SK-N-MC (cell line): ENCODE data around the gene HOXC11.

Experiments
- DNase-seq: peaks from one replicate; pipeline ENCODE4 v3.0.0-alpha.2; 2011; ENCODE audit warnings: low read depth, low spot score
- H3K27ac ChIP-seq: fragments of 200-600 bp; sonication (generic); 2 replicates; pipeline ENCODE4 v1.5.1; 2016; ENCODE audit warnings: mixed run types
- H3K36me3 ChIP-seq: fragments of 200-600 bp; sonication (generic); 2 replicates; pipeline ENCODE4 v1.6.1; 2017; ENCODE audit warnings: antibody characterized with exemption, low read length, mixed read lengths; ENCODE audit not compliant: insufficient read depth
- H3K4me3 ChIP-seq: fragments of 200-600 bp; sonication (generic); 2 replicates; pipeline ENCODE4 v1.5.1; 2016
- H3K9ac ChIP-seq: fragments of 200-600 bp; sonication (generic); 2 replicates; pipeline ENCODE4 v1.8.0; 2017; ENCODE audit warnings: mixed run types, mixed read lengths; ENCODE audit not compliant: insufficient read length
- H3K9me3 ChIP-seq: fragments of 200-600 bp; sonication (generic); 2 replicates; pipeline ENCODE4 v1.6.1; 2017; ENCODE audit warnings: low read depth, mild to moderate bottlenecking, antibody characterized with exemption, low read length, moderate library complexity, mixed read lengths
- EZH2 ChIP-seq: fragments of 200-600 bp; sonication (generic); IDR thresholded peaks from one replicate; pipeline ENCODE4 v1.6.1; 2017; ENCODE audit warnings: antibody characterized with exemption
- FOXP2 ChIP-seq: optimal IDR thresholded peaks from 2 replicates; pipeline ENCODE3; 2011; ENCODE audit warnings: mild to moderate bottlenecking, moderate library complexity; ENCODE audit not compliant: insufficient read depth; ENCODE audit errors: extremely low read length, control extremely low read depth
- POLR2AphosphoS5 ChIP-seq: IDR thresholded peaks from 2 replicates; pipeline ENCODE4 v1.6.1; 2012; ENCODE audit warnings: mild to moderate bottlenecking, low read depth, low read length, borderline replicate concordance

HOXC11 gene

GRCh38 chr12:53983568-53983949 lies 10.6 kb downstream of the HOXC11 start:
- peak overlapping the region; percentile 71 for H3K9ac ChIP-seq
- H3K9me3 ChIP-seq, result no peaks in the 10 kb centered on the region
- H3K27ac ChIP-seq, result peak overlapping the region; percentile 72
- no peak for DNase-seq
- H3K4me3 ChIP-seq, result peak overlapping the region; percentile 72
- no peaks in the 10 kb centered on the region for H3K36me3 ChIP-seq
- TF ChIP-seq FOXP2 (no peak), POLR2AphosphoS5 (no peak), EZH2 (no peak)

GRCh38 chr12:53983950-53984572 lies 11.1 kb downstream of the HOXC11 start:
- DNase-seq, result no peak

GRCh38 chr12:53984901-53985691 lies 12.2 kb downstream of the HOXC11 start, which contains the start of gene HOXC10:
Gene HOXC10, plus strand, starts transcription at chr12:53985146. Its CDS starts 114 bp downstream, at chr12:53985260.
- Histone ChIP-seq H3K9ac (peak within 1 kb of the TSS; percentile 79), H3K9me3 (no peaks in the 10 kb centered on the region), H3K36me3 (no peaks in the 10 kb centered on the region), H3K27ac (peak within 1 kb of the TSS; percentile 72), H3K4me3 (peak within 1 kb of the TSS; percentile 82)
- DNase-seq, result peak; percentile 86
- no peak for TF ChIP-seq POLR2AphosphoS5
- TF ChIP-seq FOXP2, result peak; percentile 83
- no peak for TF ChIP-seq EZH2

More at GRCh38 chr12:53983950-53984572, 11.1 kb downstream of the HOXC11 start:
- Histone ChIP-seq H3K36me3 (no peaks in the 10 kb centered on the region), H3K4me3 (peak overlapping the region; percentile 72), H3K9me3 (no peaks in the 10 kb centered on the region), H3K9ac (peak overlapping the region; percentile 71), H3K27ac (peak overlapping the region; percentile 72)
- TF ChIP-seq POLR2AphosphoS5, result no peak
- TF ChIP-seq EZH2, result no peak
- TF ChIP-seq FOXP2, result no peak

- TF ChIP-seq EZH2 (no peak), FOXP2 (no peak), POLR2AphosphoS5 (no peak)
- Histone ChIP-seq H3K36me3 (no peaks in the 10 kb centered on the region), H3K9ac (peak overlapping the region; percentile 79), H3K4me3 (peak overlapping the region; percentile 82), H3K9me3 (no peaks in the 10 kb centered on the region), H3K27ac (no peak overlapping the region)
- DNase-seq, result no peak
These were observed 12.7 kb downstream of the HOXC11 start for GRCh38 chr12:53985692-53985993.

- Histone ChIP-seq H3K4me3 (peak overlapping the region; percentile 82), H3K9ac (peak overlapping the region; percentile 79), H3K9me3 (no peaks in the 10 kb centered on the region), H3K27ac (no peak overlapping the region), H3K36me3 (no peaks in the 10 kb centered on the region)
- no peak for DNase-seq
- TF ChIP-seq FOXP2, result no peak
These were observed 13.2 kb downstream of the HOXC11 start for GRCh38 chr12:53985994-53986685.

- H3K9ac ChIP-seq, result peak overlapping the region; percentile 79
- DNase-seq, result no peak
- no peaks in the 10 kb centered on the region for H3K36me3 ChIP-seq
- H3K9me3 ChIP-seq, result no peaks in the 10 kb centered on the region
- peak overlapping the region; percentile 82 for H3K4me3 ChIP-seq
- TF ChIP-seq POLR2AphosphoS5 (no peak), FOXP2 (no peak), EZH2 (no peak)
- H3K27ac ChIP-seq, result no peak overlapping the region
These were observed 14.0 kb downstream of the HOXC11 start for GRCh38 chr12:53986686-53987483.

GRCh38 chr12:53987787-53988230 lies 14.9 kb downstream of the HOXC11 start:
- H3K27ac ChIP-seq, result no peak overlapping the region
- DNase-seq, result no peak
- TF ChIP-seq EZH2 (no peak), FOXP2 (no peak), POLR2AphosphoS5 (no peak)
- H3K36me3 ChIP-seq, result no peaks in the 10 kb centered on the region
- H3K9ac ChIP-seq, result no peak overlapping the region
- no peaks in the 10 kb centered on the region for H3K9me3 ChIP-seq
- no peak overlapping the region for H3K4me3 ChIP-seq

GRCh38 chr12:53988541-53989226 lies 15.8 kb downstream of the HOXC11 start:
- no peaks in the 10 kb centered on the region for H3K36me3 ChIP-seq
- no peak for DNase-seq
- H3K9me3 ChIP-seq, result no peaks in the 10 kb centered on the region
- H3K4me3 ChIP-seq, result peak overlapping the region; percentile 74
- no peak overlapping the region for H3K9ac ChIP-seq
- TF ChIP-seq EZH2 (no peak), POLR2AphosphoS5 (peak; percentile 50; the same call in 1 of the 2 replicates), FOXP2 (no peak)
- 0 out of 2 replicates have a peak overlapping the region, but pooled peaks have one; percentile 5 for H3K27ac ChIP-seq
